IMR-90 (cell line): Measurements from ENCODE around the gene NECTIN2.

Experiments
- BHLHE40 ChIP-seq: fragments of 150-350 bp; IDR thresholded peaks from 2 replicates; pipeline ENCODE4 v1.6.1; 2016; ENCODE audit warnings: mild to moderate bottlenecking, low read depth, low read length
- CEBPB ChIP-seq: IDR thresholded peaks from 2 replicates; pipeline ENCODE4 v1.6.1; 2012; ENCODE audit warnings: low read depth, low read length, improper control_type of control experiment
- CTCF ChIP-seq: conservative IDR thresholded peaks from 2 replicates; pipeline ENCODE4 v1.5.1; 2012; ENCODE audit warnings: mild to moderate bottlenecking, low read depth, low read length, improper control_type of control experiment
- FOS ChIP-seq: fragments of 150-350 bp; IDR thresholded peaks from 2 replicates; pipeline ENCODE4 v1.6.1; 2016; ENCODE audit warnings: low read depth, low read length
- MAZ ChIP-seq: IDR thresholded peaks from 2 replicates; pipeline ENCODE4 v1.6.1; 2012; ENCODE audit warnings: low read depth, mild to moderate bottlenecking, low read length, improper control_type of control experiment, moderate library complexity, borderline replicate concordance
- POLR2A ChIP-seq: IDR thresholded peaks from 2 replicates; pipeline ENCODE4 v1.6.1; 2012; ENCODE audit warnings: mild to moderate bottlenecking, low read depth, low read length
- SMC3 ChIP-seq: fragments of 150-350 bp; IDR thresholded peaks from 2 replicates; pipeline ENCODE4 v1.6.1; 2016; ENCODE audit warnings: low read depth, mild to moderate bottlenecking, antibody characterized with exemption, low read length, moderate library complexity

DNA sequence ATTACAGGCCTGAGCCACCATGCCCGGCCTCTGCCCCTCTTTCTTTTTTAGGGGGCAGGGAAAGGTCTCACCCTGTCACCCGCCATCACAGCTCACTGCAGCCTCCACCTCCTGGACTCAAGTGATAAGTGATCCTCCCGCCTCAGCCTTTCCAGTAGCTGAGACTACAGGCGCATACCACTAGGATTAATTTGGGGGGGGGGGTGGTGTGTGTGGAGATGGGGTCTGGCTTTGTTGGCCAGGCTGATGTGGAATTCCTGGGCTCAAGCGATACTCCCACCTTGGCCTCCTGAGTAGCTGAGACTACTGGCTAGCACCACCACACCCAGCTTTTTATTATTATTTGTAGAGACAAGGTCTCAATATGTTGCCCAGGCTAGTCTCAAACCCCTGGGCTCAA lies 63.7 kb downstream of the NECTIN2 start:
- no peak for TF ChIP-seq POLR2A
- no peak for TF ChIP-seq CTCF
- no peak for TF ChIP-seq BHLHE40
- no peak for TF ChIP-seq CEBPB
- no peak for TF ChIP-seq FOS
- no peak for TF ChIP-seq SMC3
- TF ChIP-seq MAZ: no peak
